Mesodermal cell (in vitro differentiated cells): ENCODE results near the gene TMEM184C. TPM values are rescaled to one million over a fixed set of nuclear protein-coding genes. Genes with fewer than 3 reads are reported as not detected.
A peak's percentile ranks its signal among the peaks of the same experiment; 100 is the strongest.

Experiments
- H3K27ac ChIP-seq: 2 replicates; pipeline ENCODE4 v1.7.0; 2013; ENCODE audit warnings: mild to moderate bottlenecking, low read depth, low read length, moderate library complexity; ENCODE audit not compliant: severe bottlenecking
- H3K36me3 ChIP-seq: 2 replicates; pipeline ENCODE4 v1.7.1; 2013; ENCODE audit warnings: mild to moderate bottlenecking, low read length, moderate library complexity; ENCODE audit not compliant: control insufficient read depth, insufficient read depth
- H3K4me1 ChIP-seq: one replicate; pipeline ENCODE4 v1.7.1; 2013; ENCODE audit warnings: mild to moderate bottlenecking, low read length; ENCODE audit not compliant: insufficient read depth, control insufficient read depth, poor library complexity, severe bottlenecking
- H3K4me3 ChIP-seq: 2 replicates; pipeline ENCODE4 v1.7.0; 2013; ENCODE audit warnings: low read length, control low read depth, mild to moderate bottlenecking; ENCODE audit not compliant: insufficient read depth, poor library complexity, severe bottlenecking; ENCODE audit errors: extremely low read depth
- H3K9me3 ChIP-seq: 2 replicates; pipeline ENCODE4 v1.7.1; 2013; ENCODE audit warnings: mild to moderate bottlenecking, low read length, moderate library complexity; ENCODE audit not compliant: control insufficient read depth
- WGBS, 2 experiments: methylation state at CpG; one replicate each; pipeline ENCODE4 v1.1.5; 2013; ENCODE audit warnings: missing lambda C conversion rate in 2 of 2; ENCODE audit not compliant: insufficient coverage in 2 of 2; 5-methylcytosine and 5-hydroxymethylcytosine counted together
- polyA plus RNA-seq, 2 experiments: library from polyadenylated mRNA; stranded (reverse); fragments of 50-300 nt; gene quantifications; one replicate each; pipeline ENCODE4 v1.2.3, GENCODE V29; 2013

Gene TMEM184C
- polyA plus RNA-seq (2013, experiment 1 of 2) = 19.4 TPM
- polyA plus RNA-seq (2013, experiment 2 of 2) = 19.6 TPM

- 0 to 2% methylated on average over 30 to 34 of the region's 37 CpGs for WGBS, 2 experiments
- H3K36me3 ChIP-seq = peaks cover 11% of the 10 kb centered on the region
- H3K4me3 ChIP-seq = peak within 1 kb of the TSS; percentile 73
- peak within 1 kb of the TSS; percentile 75 for H3K27ac ChIP-seq
- no peaks in the 10 kb centered on the region for H3K9me3 ChIP-seq
- H3K4me1 ChIP-seq = peaks cover 4% of the 10 kb centered on the region
Measured at GRCh38 chr4:147617173-147617840, at the start of gene TMEM184C. Gene TMEM184C (plus strand): TSS chr4:147617397. CDS start chr4:147617957, 560 bp downstream.

- Histone ChIP-seq H3K36me3 (no peaks in the 10 kb centered on the region), H3K27ac (no peak overlapping the region), H3K4me3 (no peak overlapping the region), H3K4me1 (no peaks in the 10 kb centered on the region), H3K9me3 (peaks cover 4% of the 10 kb centered on the region)
- WGBS, 2 experiments = 80 to 81% methylated on average over 2 to 3 of the region's 4 CpGs
Measured at GRCh38 chr4:147570616-147571015, 46.6 kb upstream of the TMEM184C start.

- no peaks in the 10 kb centered on the region for H3K4me1 ChIP-seq
- 82% methylated on average over 2 of the region's 5 CpGs for WGBS, 2 experiments
- no peaks in the 10 kb centered on the region for H3K36me3 ChIP-seq
- peaks cover 4% of the 10 kb centered on the region for H3K9me3 ChIP-seq
- no peak overlapping the region for H3K27ac ChIP-seq
- H3K4me3 ChIP-seq = no peak overlapping the region
Measured at GRCh38 chr4:147571036-147571770, 46.0 kb upstream of the TMEM184C start.

GRCh38 chr4:147576084-147576483 is 41.1 kb upstream of the TMEM184C start:
- Histone ChIP-seq H3K9me3 (no peaks in the 10 kb centered on the region), H3K4me3 (no peak overlapping the region), H3K36me3 (no peaks in the 10 kb centered on the region), H3K4me1 (no peaks in the 10 kb centered on the region), H3K27ac (no peak overlapping the region)
- WGBS, 2 experiments = 94 to 100% methylated on average over 2 of the region's 3 CpGs

- no peaks in the 10 kb centered on the region for H3K9me3 ChIP-seq
- H3K36me3 ChIP-seq = no peaks in the 10 kb centered on the region
- whole genome bisulfite sequencing, 2 experiments = 83 to 100% methylated on average over 2 to 4 of the region's 6 CpGs
- H3K4me3 ChIP-seq = no peak overlapping the region
- no peak overlapping the region for H3K27ac ChIP-seq
- no peaks in the 10 kb centered on the region for H3K4me1 ChIP-seq
Measured at GRCh38 chr4:147578051-147578476, 39.1 kb upstream of the TMEM184C start.

GRCh38 chr4:147578593-147578992 is 38.6 kb upstream of the TMEM184C start:
- Histone ChIP-seq H3K27ac (no peak overlapping the region), H3K4me1 (no peaks in the 10 kb centered on the region)
- 60 to 92% methylated on average over 1 to 2 of the region's 3 CpGs for WGBS, 2 experiments

GRCh38 chr4:147580396-147580795 is 36.8 kb upstream of the TMEM184C start:
- WGBS, 2 experiments = no CpG with 5 or more reads among the region's 1 CpG
- Histone ChIP-seq H3K36me3 (no peaks in the 10 kb centered on the region), H3K9me3 (peaks cover 6% of the 10 kb centered on the region), H3K27ac (no peak overlapping the region), H3K4me3 (no peak overlapping the region), H3K4me1 (no peaks in the 10 kb centered on the region)

More at GRCh38 chr4:147578593-147578992, 38.6 kb upstream of the TMEM184C start:
- H3K4me3 ChIP-seq = no peak overlapping the region
- H3K9me3 ChIP-seq = no peaks in the 10 kb centered on the region
- no peaks in the 10 kb centered on the region for H3K36me3 ChIP-seq

GRCh38 chr4:147581606-147582350 is 35.4 kb upstream of the TMEM184C start:
- no peak overlapping the region for H3K4me3 ChIP-seq
- no peak overlapping the region for H3K27ac ChIP-seq
- no peaks in the 10 kb centered on the region for H3K4me1 ChIP-seq
- WGBS, 2 experiments = 86 to 90% methylated on average over 4 to 5 of the region's 6 CpGs
- H3K36me3 ChIP-seq = no peaks in the 10 kb centered on the region
- H3K9me3 ChIP-seq = peaks cover 6% of the 10 kb centered on the region

- Histone ChIP-seq H3K9me3 (peaks cover 6% of the 10 kb centered on the region), H3K36me3 (no peaks in the 10 kb centered on the region), H3K27ac (no peak overlapping the region), H3K4me3 (no peak overlapping the region), H3K4me1 (no peaks in the 10 kb centered on the region)
Measured at GRCh38 chr4:147582386-147583060, 34.7 kb upstream of the TMEM184C start.

GRCh38 chr4:147583876-147584275 is 33.3 kb upstream of the TMEM184C start:
- 82% methylated on average over 1 of the region's 1 CpG; no CpG with 5 or more reads in 1 of the 2 experiments for WGBS, 2 experiments
- no peak overlapping the region for H3K4me3 ChIP-seq
- no peak overlapping the region for H3K27ac ChIP-seq
- no peaks in the 10 kb centered on the region for H3K4me1 ChIP-seq
- no peaks in the 10 kb centered on the region for H3K36me3 ChIP-seq
- peaks cover 6% of the 10 kb centered on the region for H3K9me3 ChIP-seq
